ENCODE measurements around the gene OSM. TPM values are rescaled to one million over a fixed set of nuclear protein-coding genes. Genes with fewer than 3 reads are reported as not detected.

OSM gene
- polyA plus RNA-seq, 1 of the 3 experiments (the other 2 are of a cell fraction), result not detected

- ChIA-PET POLR2A (no interaction called here), CTCF (interaction anchor here (0.7 to 1.8 kb wide), 2 partner anchors 79 to 554 kb away, joined by 3 to 4 read pairs; no protein-coding TSS in a partner anchor)
- Histone ChIP-seq H3K27ac (ENCODE audit: low read depth in 2 of 2, low read length in 1 of 2) (no peak overlapping the region), H3K4me1 (ENCODE audit: control insufficient read depth in 1 of 2, insufficient read depth in 2 of 2, low read depth in 1 of 2, low read length in 1 of 2) (peaks cover 24 to 31% of the 10 kb centered on the region in 2 experiments; a peak in 3 of 4 replicates), H4K20me1 (ENCODE audit: insufficient read depth) (peaks cover 53% of the 10 kb centered on the region), H3K4me3 (ENCODE audit: low read depth in 2 of 2, low read length in 1 of 2) (no peak overlapping the region), H3K27me3 (ENCODE audit: insufficient read depth) (no peaks in the 10 kb centered on the region), H3K9me2 (no peaks in the 10 kb centered on the region), H3K79me2 (ENCODE audit: insufficient read depth) (peaks cover 71% of the 10 kb centered on the region), H3K4me2 (no peak overlapping the region), H3K9me3 (no peaks in the 10 kb centered on the region), H3K9ac (no peak overlapping the region), H3K36me3 (replicated peaks in 1 of 2; ENCODE audit: control insufficient read depth in 1 of 2, insufficient read depth in 2 of 2, low read length in 1 of 2) (no peaks in the 10 kb centered on the region), H2AFZ (ENCODE audit: low read depth) (no peak overlapping the region), H3F3A (replicated peaks; ENCODE audit: insufficient read depth) (peaks cover 16% of the 10 kb centered on the region)
- no peak for TF ChIP-seq RXRA (IDR thresholded peaks at IDR 0.05; ENCODE audit: borderline replicate concordance, low read depth)
- no peak for TF ChIP-seq CTCF (IDR thresholded peaks at IDR 0.05)
- TF ChIP-seq SMC3 (IDR thresholded peaks at IDR 0.05; ENCODE audit: low read depth, low read length), result no peak
- no peak for DNase-seq
- WGBS (ENCODE audit: low lambda C conversion rate), result 89% methylated on average over 4 of the region's 5 CpGs
Observed at GRCh38 chr22:30308518-30309230, 42.0 kb upstream of the OSM start.

GRCh38 chr22:30308093-30308492 lies 41.4 kb upstream of the OSM start:
- Histone ChIP-seq H3K27ac (ENCODE audit: low read depth in 2 of 2, low read length in 1 of 2) (no peak overlapping the region), H3K36me3 (replicated peaks in 1 of 2; ENCODE audit: control insufficient read depth in 1 of 2, insufficient read depth in 2 of 2, low read length in 1 of 2) (no peaks in the 10 kb centered on the region), H3F3A (replicated peaks; ENCODE audit: insufficient read depth) (peaks cover 15% of the 10 kb centered on the region), H3K9me3 (no peaks in the 10 kb centered on the region), H2AFZ (ENCODE audit: low read depth) (no peak overlapping the region), H3K9me2 (no peaks in the 10 kb centered on the region), H3K4me1 (ENCODE audit: control insufficient read depth in 1 of 2, insufficient read depth in 2 of 2, low read depth in 1 of 2, low read length in 1 of 2) (peaks cover 22 to 30% of the 10 kb centered on the region in 2 experiments; a peak in 3 of 4 replicates), H3K9ac (no peak overlapping the region), H3K4me3 (ENCODE audit: low read depth in 2 of 2, low read length in 1 of 2) (no peak overlapping the region), H4K20me1 (ENCODE audit: insufficient read depth) (peaks cover 52% of the 10 kb centered on the region), H3K4me2 (no peak overlapping the region), H3K79me2 (ENCODE audit: insufficient read depth) (peaks cover 69% of the 10 kb centered on the region), H3K27me3 (ENCODE audit: insufficient read depth) (no peaks in the 10 kb centered on the region)
- DNase-seq, result no peak
- POLR2A ChIA-PET, result no interaction called here
- no peak for TF ChIP-seq POLR2AphosphoS5 (IDR thresholded peaks at IDR 0.05; ENCODE audit: low read depth, low read length)
- no peak for TF ChIP-seq MXI1 (IDR thresholded peaks at IDR 0.05; ENCODE audit: low read depth, low read length)
- TF ChIP-seq USF2 (IDR thresholded peaks at IDR 0.05; ENCODE audit: borderline replicate concordance, low read depth, low read length), result no peak
- no peak for TF ChIP-seq EP300 (IDR thresholded peaks at IDR 0.05; ENCODE audit: borderline replicate concordance in 1 of 2, low read depth in 1 of 2, low read length in 1 of 2)
- TF ChIP-seq NFIC (IDR thresholded peaks at IDR 0.05; ENCODE audit: borderline replicate concordance), result no peak
- TF ChIP-seq IRF3 (IDR thresholded peaks at IDR 0.05; ENCODE audit: low read depth, low read length), result no peak
- no peak for TF ChIP-seq REST (IDR thresholded peaks at IDR 0.05; ENCODE audit: low read depth, low read length)
- TF ChIP-seq SIN3A (IDR thresholded peaks at IDR 0.05; ENCODE audit: borderline replicate concordance, low read depth, low read length), result no peak
- no peak for TF ChIP-seq CHD2 (IDR thresholded peaks at IDR 0.05; ENCODE audit: low read length, partially characterized antibody)
- no peak for TF ChIP-seq TEAD4 (IDR thresholded peaks at IDR 0.05; ENCODE audit: borderline replicate concordance, insufficient read depth)
- no peak for TF ChIP-seq RXRA (IDR thresholded peaks at IDR 0.05; ENCODE audit: borderline replicate concordance, low read depth)
- 95% methylated on average over 2 of the region's 2 CpGs for WGBS (ENCODE audit: low lambda C conversion rate)
- CTCF ChIA-PET, result no interaction called here

Measured in SK-N-SH (cell line).